OCI-M2 (cell line): ENCODE data around the gene GLRX3.
"Not testable (repeated sequence)": the region's sequence is repeated elsewhere in the genome, so short reads cannot be mapped to it uniquely, and the experiment has no call there.

Experiments used
- DNase-seq: peaks from one replicate; lab custom pipeline; 2025; ENCODE audit not compliant: unreplicated experiment; lab: John Stamatoyannopoulos, UW

The GLRX3 gene

DNA sequence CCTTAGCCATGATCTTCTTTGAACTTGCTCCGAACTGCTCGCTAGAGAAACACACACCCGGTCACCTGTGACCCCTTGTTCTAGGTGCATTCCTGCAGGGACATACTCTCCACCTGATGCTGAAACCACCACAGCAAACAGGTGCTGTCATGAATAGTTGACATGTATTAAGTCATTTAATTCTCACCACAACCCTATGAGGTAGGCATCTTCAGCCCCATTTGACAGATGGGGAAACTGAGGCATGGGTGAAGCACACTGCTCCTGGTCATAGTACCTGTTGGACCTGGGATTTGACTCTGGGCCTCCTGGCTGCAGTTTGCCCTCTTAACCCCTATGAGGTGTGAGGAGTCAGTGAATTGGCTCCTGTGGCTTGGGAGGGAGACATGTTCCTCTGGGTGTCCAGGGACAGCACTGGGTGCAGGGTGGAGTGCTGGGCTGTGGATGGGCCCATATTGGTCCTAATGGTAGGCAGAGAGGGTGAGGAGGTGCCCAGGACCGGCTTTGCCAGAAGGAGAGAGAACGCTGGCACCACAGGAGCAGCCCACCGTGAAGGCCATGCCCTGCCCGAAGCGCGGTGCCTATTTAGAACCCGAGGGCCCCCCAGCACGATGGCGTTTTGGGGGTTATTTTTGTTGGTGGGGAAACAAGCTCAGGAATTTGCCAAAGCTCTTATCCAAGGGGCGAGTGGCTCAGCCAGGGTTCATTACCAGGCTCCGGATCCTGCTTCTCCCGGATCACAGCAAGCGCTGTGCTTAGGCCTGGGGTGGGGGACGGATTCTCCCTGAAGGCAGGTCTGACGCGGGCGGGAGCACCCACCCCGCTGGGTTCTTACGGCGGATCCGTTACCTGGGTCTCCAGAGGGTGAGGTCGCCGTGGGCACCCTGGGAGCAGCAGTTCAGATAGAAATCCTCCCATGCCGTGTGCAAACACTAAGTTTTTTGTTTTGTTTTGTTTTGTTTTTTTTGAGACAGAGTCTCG is 52.3 kb downstream of the GLRX3 start:
- DNase-seq: no peak

GRCh38 chr10:130189608-130190054 is 53.4 kb downstream of the GLRX3 start:
- DNase-seq: no peak

DNA sequence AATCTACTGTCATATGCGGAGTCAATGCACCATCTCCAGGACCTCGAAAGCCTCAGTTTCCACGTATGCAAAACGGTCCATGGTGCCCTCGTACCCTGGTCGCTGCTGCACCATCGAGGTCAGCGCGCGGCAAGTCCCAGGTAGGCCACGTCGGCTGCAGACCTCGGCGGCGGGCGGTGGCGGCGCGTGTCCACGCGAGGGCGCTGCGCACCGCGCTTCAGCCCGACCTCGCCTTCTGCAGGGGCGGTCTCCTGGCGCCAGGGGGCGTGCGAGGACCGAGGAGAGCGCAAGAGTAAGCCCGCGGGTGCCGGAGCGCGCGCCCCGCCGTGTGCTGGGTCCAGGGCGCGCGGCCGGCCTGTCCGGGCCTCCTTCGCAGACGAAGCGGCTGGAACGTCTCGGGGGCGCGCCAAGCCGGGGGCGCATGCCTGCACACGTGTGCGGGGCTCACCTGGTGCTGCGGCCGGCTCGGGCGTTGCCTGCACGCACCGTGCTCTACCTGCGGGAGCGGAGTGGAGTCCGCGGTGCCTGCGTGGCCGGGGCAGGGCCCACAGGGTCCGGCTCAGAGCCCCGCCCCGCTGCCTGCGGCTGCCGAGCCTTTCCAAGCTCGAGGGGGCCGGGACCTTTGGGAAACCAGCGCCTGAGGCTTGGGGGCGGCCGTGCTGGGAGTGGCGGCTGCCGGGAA is 54.0 kb downstream of the GLRX3 start:
- DNase-seq: no peak

GRCh38 chr10:130190737-130191115 is 54.5 kb downstream of the GLRX3 start:
- DNase-seq: no peak

GRCh38 chr10:130191380-130191779 is 55.2 kb downstream of the GLRX3 start:
- no peak for DNase-seq

DNA sequence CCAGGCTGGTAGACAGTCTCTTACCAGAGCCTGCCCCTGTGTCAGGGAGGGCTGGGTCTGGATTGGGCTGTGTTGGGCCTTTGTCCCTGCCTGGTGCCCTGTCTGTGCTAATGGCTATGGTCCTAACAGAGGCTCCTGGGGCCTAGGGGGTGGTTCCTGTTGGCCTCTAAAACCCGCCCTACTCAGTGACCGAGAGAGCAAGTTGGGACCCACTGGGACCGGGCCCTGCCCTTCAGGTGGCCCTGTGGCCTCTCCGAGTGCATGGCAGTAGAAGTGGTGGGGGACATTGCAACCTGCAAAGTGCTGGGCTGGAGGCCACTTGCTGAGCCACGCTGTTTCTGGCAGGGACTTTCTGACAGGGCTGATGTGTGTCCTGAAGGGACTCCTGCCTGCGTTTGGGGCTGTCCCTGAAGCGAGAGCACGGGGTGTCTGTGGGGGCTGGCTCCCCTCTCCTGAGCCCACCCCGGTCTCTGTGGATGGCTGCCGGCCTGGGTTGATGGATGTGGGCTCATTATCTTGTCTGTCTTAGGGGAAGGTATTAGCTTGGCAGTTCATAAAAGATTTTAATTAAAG is 56.2 kb downstream of the GLRX3 start:
- DNase-seq: no peak

- no peak for DNase-seq
Measured at GRCh38 chr10:130193033-130193432, 56.8 kb downstream of the GLRX3 start.

DNA sequence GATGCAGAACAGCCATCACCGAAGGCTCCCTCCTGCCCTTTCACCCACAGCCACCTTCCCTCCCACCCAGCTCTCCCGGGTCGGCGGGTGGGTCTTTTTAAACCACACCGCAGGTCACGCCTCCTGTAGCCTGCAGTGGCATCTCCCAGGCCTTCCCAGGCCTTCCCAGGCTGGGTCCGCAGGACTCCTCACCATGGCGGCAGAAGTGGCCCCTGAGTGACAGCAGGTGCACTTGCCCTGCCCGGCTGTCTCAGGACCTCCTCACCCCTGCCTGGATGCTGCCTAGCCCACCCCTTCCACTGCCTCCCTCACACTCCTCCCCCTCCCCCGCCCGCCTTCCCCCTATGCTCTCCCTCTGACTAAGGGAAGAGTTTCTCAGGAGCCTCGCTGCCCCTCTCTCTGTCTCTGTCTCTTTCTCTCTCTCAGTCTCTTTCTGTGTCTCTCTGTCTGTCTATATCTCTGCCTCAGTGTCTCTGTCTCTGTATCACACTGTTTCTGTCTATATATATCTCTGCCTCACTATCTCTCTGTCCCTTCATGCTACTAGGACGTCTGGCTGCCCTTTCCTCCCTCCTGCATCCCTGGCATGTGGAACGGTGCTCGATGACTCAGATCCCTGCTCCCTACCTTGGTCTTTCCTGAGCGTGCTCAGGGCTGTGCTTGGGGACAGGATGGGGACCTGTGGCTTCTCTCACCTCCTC is 57.5 kb downstream of the GLRX3 start:
- DNase-seq: no peak

DNA sequence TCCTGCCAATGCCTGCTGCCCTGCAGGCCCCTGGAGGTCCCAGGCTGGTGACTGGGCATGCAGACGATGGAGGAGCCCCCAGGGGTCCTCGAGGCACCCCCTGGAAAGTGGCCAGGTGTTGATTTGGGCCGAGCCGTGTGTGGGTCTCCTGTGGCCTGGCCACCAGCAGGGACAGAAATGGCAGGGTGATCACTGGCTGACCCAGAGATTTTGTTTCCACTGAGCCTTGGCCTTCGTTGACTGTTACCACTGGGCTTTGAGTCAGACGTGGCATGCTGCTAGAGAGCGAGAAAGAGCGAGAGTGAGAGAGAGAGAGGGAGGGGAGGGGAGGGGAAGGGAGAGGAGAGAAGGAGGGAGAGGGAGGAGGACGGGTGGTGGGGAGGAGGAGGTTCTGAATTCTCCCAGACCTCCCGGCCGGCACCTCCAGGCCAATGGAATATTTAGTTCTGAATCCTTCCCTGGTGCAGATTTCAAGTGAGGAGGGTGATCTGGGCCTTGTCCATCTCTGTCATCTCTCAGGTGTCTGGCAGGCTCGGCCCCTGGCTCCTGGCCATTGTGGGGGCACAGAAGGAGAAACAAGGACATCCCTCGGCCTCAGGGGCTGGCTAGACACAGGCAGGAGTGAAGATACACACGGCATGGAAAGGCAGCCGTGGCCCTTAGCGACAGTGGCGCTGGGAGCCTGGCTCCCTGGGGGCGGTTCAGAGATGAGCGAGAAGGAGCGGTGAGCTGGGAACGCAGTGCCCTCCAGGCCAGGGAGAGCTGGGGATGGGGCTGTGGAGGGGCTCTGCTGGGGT is 58.2 kb downstream of the GLRX3 start:
- DNase-seq: no peak

- no peak for DNase-seq
Measured at GRCh38 chr10:130194991-130195645, 58.9 kb downstream of the GLRX3 start.

GRCh38 chr10:130195746-130196294 is 59.6 kb downstream of the GLRX3 start:
- no peak for DNase-seq

- DNase-seq: no peak
Measured at GRCh38 chr10:130196511-130197487, 60.6 kb downstream of the GLRX3 start.

GRCh38 chr10:130198651-130199050 is 62.5 kb downstream of the GLRX3 start:
- no peak for DNase-seq

- no peak for DNase-seq
Measured at GRCh38 chr10:130200179-130201042, 64.2 kb downstream of the GLRX3 start.

GRCh38 chr10:130201043-130201380 is 64.8 kb downstream of the GLRX3 start:
- no peak for DNase-seq

- DNase-seq: not testable (repeated sequence)
Measured at GRCh38 chr10:130202150-130202549, 66.0 kb downstream of the GLRX3 start.

DNA sequence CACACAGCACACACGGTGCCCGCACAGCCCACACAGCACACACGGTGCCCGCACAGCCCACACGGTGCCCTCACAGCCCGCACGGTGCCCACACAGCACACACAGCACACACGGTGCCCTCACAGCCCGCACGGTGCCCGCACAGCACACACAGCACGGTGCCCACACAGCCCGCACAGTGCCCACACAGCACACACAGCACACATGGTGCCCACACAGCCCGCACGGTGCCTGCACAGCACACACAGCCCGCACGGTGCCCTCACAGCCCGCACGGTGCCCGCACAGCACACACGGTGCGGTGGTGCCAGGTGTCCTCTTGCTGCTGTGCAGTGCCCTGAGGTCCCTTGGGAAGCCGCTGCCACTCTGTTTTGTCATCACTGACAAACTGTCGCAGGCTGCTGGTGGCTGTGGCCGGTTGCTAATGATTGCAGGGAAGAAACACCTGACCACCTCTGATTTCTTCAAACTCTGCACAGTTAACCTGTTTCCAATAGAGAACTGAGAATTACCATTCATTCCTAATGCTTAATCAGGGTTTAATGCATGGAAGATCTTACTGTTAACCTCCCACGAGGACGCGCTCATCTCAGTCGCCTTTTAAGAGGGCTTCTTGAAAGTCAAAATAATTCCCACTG is 66.9 kb downstream of the GLRX3 start:
- no peak for DNase-seq
